HG03025 (cell line): ENCODE results near the gene SGK2.

ENCODE experiments used
- ATAC-seq: cut with Tn5 transposase; IDR thresholded peaks from one replicate; pipeline ENCODE4 v1.9.1; 2021; ENCODE audit warnings: mild to moderate bottlenecking, moderate library complexity; ENCODE audit not compliant: unreplicated experiment, low FRiP score

Gene SGK2

GRCh38 chr20:43558412-43559146 lies at the start of gene SGK2:
TSS of gene SGK2 (plus strand) at chr20:43559027. CDS start at chr20:43566496, 7,469 bp downstream.
- ATAC-seq: no peak

GRCh38 chr20:43511879-43512278 lies 46.9 kb upstream of the SGK2 start:
- ATAC-seq: no peak

GRCh38 chr20:43513372-43513930 lies 45.4 kb upstream of the SGK2 start:
- no peak for ATAC-seq

- peak; percentile 89 for ATAC-seq
These were observed 44.7 kb upstream of the SGK2 start for GRCh38 chr20:43513931-43514647.

- ATAC-seq: peak; percentile 2
These were observed 44.2 kb upstream of the SGK2 start for GRCh38 chr20:43514648-43514999.

- no peak for ATAC-seq
These were observed 43.2 kb upstream of the SGK2 start for GRCh38 chr20:43515628-43516027.

GRCh38 chr20:43516251-43516824 lies 42.5 kb upstream of the SGK2 start:
- ATAC-seq: no peak

GRCh38 chr20:43520074-43520630 lies 38.7 kb upstream of the SGK2 start:
- no peak for ATAC-seq

GRCh38 chr20:43525021-43525420 lies 33.8 kb upstream of the SGK2 start:
- no peak for ATAC-seq

- ATAC-seq: no peak
These were observed 30.5 kb upstream of the SGK2 start for GRCh38 chr20:43528258-43528875.

GRCh38 chr20:43529051-43529450 lies 29.8 kb upstream of the SGK2 start:
- no peak for ATAC-seq

GRCh38 chr20:43529457-43530153 lies 29.2 kb upstream of the SGK2 start:
- ATAC-seq: no peak

- no peak for ATAC-seq
These were observed 28.3 kb upstream of the SGK2 start for GRCh38 chr20:43530321-43531090.

GRCh38 chr20:43531091-43531443 lies 27.8 kb upstream of the SGK2 start:
- ATAC-seq: no peak

- ATAC-seq: no peak
These were observed 26.3 kb upstream of the SGK2 start for GRCh38 chr20:43532416-43533055.

GRCh38 chr20:43533060-43533459 lies 25.8 kb upstream of the SGK2 start:
- ATAC-seq: no peak

GRCh38 chr20:43534016-43534415 lies 24.8 kb upstream of the SGK2 start:
- ATAC-seq: no peak

GRCh38 chr20:43534791-43535350 lies 24.0 kb upstream of the SGK2 start:
- ATAC-seq: no peak
